Uterus (tissue), 2 donors: Measurements from ENCODE around the gene CELF4.

Source experiments
- POLR2A ChIP-seq, 2 donors: fragments of 450-650 bp; IDR thresholded peaks; one replicate each; pipeline ENCODE4 v1.6.1; 2016; ENCODE audit warnings: antibody characterized with exemption in 2 of 2, mild to moderate bottlenecking in 1 of 2, moderate library complexity in 1 of 2
- TF ChIP-seq, protein P1 (sequence below), 4 experiments: fragments of 200-600 bp in 2 of 4; fragments of 450-650 bp in 2 of 4; sonication (generic) in 2 of 4; IDR thresholded peaks; one replicate each; pipeline ENCODE4 v1.5.1; 2016 to 2019; ENCODE audit warnings: antibody characterized with exemption in 4 of 4, mild to moderate bottlenecking in 2 of 4, moderate library complexity in 1 of 4

GRCh38 chr18:37432436-37433195 is 133.0 kb downstream of the CELF4 start:
- TF ChIP-seq, protein P1, sequence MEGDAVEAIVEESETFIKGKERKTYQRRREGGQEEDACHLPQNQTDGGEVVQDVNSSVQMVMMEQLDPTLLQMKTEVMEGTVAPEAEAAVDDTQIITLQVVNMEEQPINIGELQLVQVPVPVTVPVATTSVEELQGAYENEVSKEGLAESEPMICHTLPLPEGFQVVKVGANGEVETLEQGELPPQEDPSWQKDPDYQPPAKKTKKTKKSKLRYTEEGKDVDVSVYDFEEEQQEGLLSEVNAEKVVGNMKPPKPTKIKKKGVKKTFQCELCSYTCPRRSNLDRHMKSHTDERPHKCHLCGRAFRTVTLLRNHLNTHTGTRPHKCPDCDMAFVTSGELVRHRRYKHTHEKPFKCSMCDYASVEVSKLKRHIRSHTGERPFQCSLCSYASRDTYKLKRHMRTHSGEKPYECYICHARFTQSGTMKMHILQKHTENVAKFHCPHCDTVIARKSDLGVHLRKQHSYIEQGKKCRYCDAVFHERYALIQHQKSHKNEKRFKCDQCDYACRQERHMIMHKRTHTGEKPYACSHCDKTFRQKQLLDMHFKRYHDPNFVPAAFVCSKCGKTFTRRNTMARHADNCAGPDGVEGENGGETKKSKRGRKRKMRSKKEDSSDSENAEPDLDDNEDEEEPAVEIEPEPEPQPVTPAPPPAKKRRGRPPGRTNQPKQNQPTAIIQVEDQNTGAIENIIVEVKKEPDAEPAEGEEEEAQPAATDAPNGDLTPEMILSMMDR (IDR thresholded peaks at IDR 0.05) = no peak
- TF ChIP-seq POLR2A (IDR thresholded peaks at IDR 0.05) = no peak
